ENCODE data around the gene WNT7A.

WNT7A gene

GRCh38 chr3:13870902-13871301 is 9.0 kb downstream of the WNT7A start:
- TF ChIP-seq POLR2AphosphoS5 (IDR thresholded peaks at IDR 0.05; ENCODE audit: low read depth, low read length) (no peak), POLR2A (IDR thresholded peaks at IDR 0.05; ENCODE audit: low read depth, low read length) (no peak), TAF1 (IDR thresholded peaks at IDR 0.05; ENCODE audit: borderline replicate concordance, low read depth, low read length) (no peak)
- no peak for DNase-seq (ENCODE audit: insufficient read length)
- no peak for FAIRE-seq

GRCh38 chr3:13869761-13870343 is 10.0 kb downstream of the WNT7A start:
- DNase-seq (ENCODE audit: insufficient read length) = no peak
- no peak for FAIRE-seq
- TF ChIP-seq TAF1 (IDR thresholded peaks at IDR 0.05; ENCODE audit: borderline replicate concordance, low read depth, low read length) (no peak), POLR2AphosphoS5 (IDR thresholded peaks at IDR 0.05; ENCODE audit: low read depth, low read length) (no peak), POLR2A (IDR thresholded peaks at IDR 0.05; ENCODE audit: low read depth, low read length) (no peak)

GRCh38 chr3:13868844-13869724 is 10.8 kb downstream of the WNT7A start:
- TF ChIP-seq POLR2AphosphoS5 (IDR thresholded peaks at IDR 0.05; ENCODE audit: low read depth, low read length) (no peak), POLR2A (IDR thresholded peaks at IDR 0.05; ENCODE audit: low read depth, low read length) (no peak), TAF1 (IDR thresholded peaks at IDR 0.05; ENCODE audit: borderline replicate concordance, low read depth, low read length) (no peak)
- FAIRE-seq (no peak), DNase-seq (ENCODE audit: insufficient read length) (no peak)

GRCh38 chr3:13867732-13868131 is 12.1 kb downstream of the WNT7A start:
- FAIRE-seq (no peak), DNase-seq (ENCODE audit: insufficient read length) (no peak)
- no peak for TF ChIP-seq POLR2AphosphoS5 (IDR thresholded peaks at IDR 0.05; ENCODE audit: low read depth, low read length)
- no peak for TF ChIP-seq POLR2A (IDR thresholded peaks at IDR 0.05; ENCODE audit: low read depth, low read length)
- TF ChIP-seq TAF1 (IDR thresholded peaks at IDR 0.05; ENCODE audit: borderline replicate concordance, low read depth, low read length) = no peak

- no peak for FAIRE-seq
- no peak for DNase-seq (ENCODE audit: insufficient read length)
- no peak for TF ChIP-seq TAF1 (IDR thresholded peaks at IDR 0.05; ENCODE audit: borderline replicate concordance, low read depth, low read length)
- TF ChIP-seq POLR2AphosphoS5 (IDR thresholded peaks at IDR 0.05; ENCODE audit: low read depth, low read length) = no peak
- no peak for TF ChIP-seq POLR2A (IDR thresholded peaks at IDR 0.05; ENCODE audit: low read depth, low read length)
Observed at GRCh38 chr3:13866041-13866965, 13.6 kb downstream of the WNT7A start.

GRCh38 chr3:13865581-13865980 is 14.3 kb downstream of the WNT7A start:
- no peak for DNase-seq (ENCODE audit: insufficient read length)
- no peak for FAIRE-seq
- TF ChIP-seq POLR2A (IDR thresholded peaks at IDR 0.05; ENCODE audit: low read depth, low read length) = no peak
- TF ChIP-seq TAF1 (IDR thresholded peaks at IDR 0.05; ENCODE audit: borderline replicate concordance, low read depth, low read length) = no peak
- no peak for TF ChIP-seq POLR2AphosphoS5 (IDR thresholded peaks at IDR 0.05; ENCODE audit: low read depth, low read length)

- FAIRE-seq = no peak
- TF ChIP-seq TAF1 (IDR thresholded peaks at IDR 0.05; ENCODE audit: borderline replicate concordance, low read depth, low read length) (no peak), POLR2AphosphoS5 (IDR thresholded peaks at IDR 0.05; ENCODE audit: low read depth, low read length) (no peak), POLR2A (IDR thresholded peaks at IDR 0.05; ENCODE audit: low read depth, low read length) (no peak)
Observed at GRCh38 chr3:13865106-13865505, 14.8 kb downstream of the WNT7A start.

GRCh38 chr3:13863965-13864595 is 15.8 kb downstream of the WNT7A start:
- DNase-seq (ENCODE audit: insufficient read length) (no peak), FAIRE-seq (no peak)
- no peak for TF ChIP-seq TAF1 (IDR thresholded peaks at IDR 0.05; ENCODE audit: borderline replicate concordance, low read depth, low read length)
- TF ChIP-seq POLR2A (IDR thresholded peaks at IDR 0.05; ENCODE audit: low read depth, low read length) = no peak
- TF ChIP-seq POLR2AphosphoS5 (IDR thresholded peaks at IDR 0.05; ENCODE audit: low read depth, low read length) = no peak

More at GRCh38 chr3:13865106-13865505, 14.8 kb downstream of the WNT7A start:
- DNase-seq (ENCODE audit: insufficient read length) = no peak

GRCh38 chr3:13863382-13863952 is 16.4 kb downstream of the WNT7A start:
- TF ChIP-seq POLR2AphosphoS5 (IDR thresholded peaks at IDR 0.05; ENCODE audit: low read depth, low read length) (no peak), POLR2A (IDR thresholded peaks at IDR 0.05; ENCODE audit: low read depth, low read length) (no peak), TAF1 (IDR thresholded peaks at IDR 0.05; ENCODE audit: borderline replicate concordance, low read depth, low read length) (no peak)
- no peak for FAIRE-seq
- no peak for DNase-seq (ENCODE audit: insufficient read length)

GRCh38 chr3:13861461-13861860 is 18.4 kb downstream of the WNT7A start:
- DNase-seq (ENCODE audit: insufficient read length) (no peak), FAIRE-seq (no peak)
- TF ChIP-seq TAF1 (IDR thresholded peaks at IDR 0.05; ENCODE audit: borderline replicate concordance, low read depth, low read length) (no peak), POLR2AphosphoS5 (IDR thresholded peaks at IDR 0.05; ENCODE audit: low read depth, low read length) (no peak), POLR2A (IDR thresholded peaks at IDR 0.05; ENCODE audit: low read depth, low read length) (no peak)

All from GM12892 (cell line).